ENCODE results near the gene MPG. TPM values are rescaled to one million over a fixed set of nuclear protein-coding genes. Genes with fewer than 3 reads are reported as not detected.

Gene MPG
- total RNA-seq, 2 experiments from 2014 or later = 53.6 to 56.8 TPM

- CTCF ChIA-PET = interaction anchor here (0.9 to 10.6 kb wide), 3 partner anchors 9 to 26 kb away, joined by 3 to 238 read pairs (median 4); partner anchors contain the start of gene RHBDF1
- POLR2A ChIA-PET = no interaction called here
These were observed 14.7 kb downstream of the MPG start for GRCh38 chr16:92431-93339.

GRCh38 chr16:94918-95265 is 16.9 kb downstream of the MPG start:
- POLR2A ChIA-PET = no interaction called here
- CTCF ChIA-PET = interaction anchor here (1.2 to 10.6 kb wide), 4 partner anchors 12 to 101 kb away, joined by 3 to 238 read pairs (median 20); partner anchors contain the start of genes MPG and RHBDF1

- CTCF ChIA-PET = interaction anchor here (0.6 to 10.6 kb wide), 29 partner anchors 10 to 516 kb away, joined by 3 to 238 read pairs (median 5); partner anchors contain the start of genes FAM234A, HBQ1, MPG and POLR3K
- POLR2A ChIA-PET = interaction anchor here (0.8 kb wide), 2 partner anchors 31 to 43 kb away, joined by 3 to 4 read pairs; partner anchors contain the start of genes POLR3K and SNRNP25
These were observed 18.9 kb downstream of the MPG start for GRCh38 chr16:96935-97381.

- CTCF ChIA-PET = interaction anchor here (0.8 to 10.6 kb wide), 11 partner anchors 9 to 441 kb away, joined by 3 to 238 read pairs (median 13); partner anchors contain the start of genes MPG, POLR3K, RHBDF1 and SNRNP25
- POLR2A ChIA-PET = interaction anchor here (0.8 kb wide), 1 partner anchor 44 kb away, joined by 3 read pairs; the partner anchor contains the start of genes POLR3K and SNRNP25
These were observed 19.8 kb downstream of the MPG start for GRCh38 chr16:97822-98221.

- CTCF ChIA-PET = interaction anchor here (0.7 kb wide), 1 partner anchor 41 kb away, joined by 3 read pairs; no protein-coding TSS in a partner anchor
- POLR2A ChIA-PET = no interaction called here
These were observed 23.0 kb downstream of the MPG start for GRCh38 chr16:100989-101388.

- ChIA-PET POLR2A (no interaction called here), CTCF (interaction anchor here (1.3 to 4.9 kb wide), 2 partner anchors 31 to 36 kb away, joined by 3 to 27 read pairs; no protein-coding TSS in a partner anchor)
These were observed 23.6 kb downstream of the MPG start for GRCh38 chr16:101586-101985.

- CTCF ChIA-PET = interaction anchor here (1.3 to 4.9 kb wide), 2 partner anchors 31 to 37 kb away, joined by 3 to 27 read pairs; no protein-coding TSS in a partner anchor
- POLR2A ChIA-PET = no interaction called here
These were observed 24.2 kb downstream of the MPG start for GRCh38 chr16:102060-102855.

- ChIA-PET CTCF (interaction anchor here (1.0 to 4.9 kb wide), 4 partner anchors 8 to 39 kb away, joined by 3 to 27 read pairs (median 6); no protein-coding TSS in a partner anchor), POLR2A (interaction anchor here (0.7 to 1.0 kb wide), 2 partner anchors 35 to 63 kb away, joined by 3 read pairs; no protein-coding TSS in a partner anchor)
These were observed 26.3 kb downstream of the MPG start for GRCh38 chr16:104355-104754.

- ChIA-PET CTCF (interaction anchor here (1.0 to 4.9 kb wide), 4 partner anchors 9 to 40 kb away, joined by 3 to 27 read pairs (median 6); no protein-coding TSS in a partner anchor), POLR2A (interaction anchor here (1.0 kb wide), 1 partner anchor 36 kb away, joined by 3 read pairs; no protein-coding TSS in a partner anchor)
These were observed 26.9 kb downstream of the MPG start for GRCh38 chr16:104928-105327.

- POLR2A ChIA-PET = no interaction called here
- CTCF ChIA-PET = interaction anchor here (1.2 to 4.9 kb wide), 4 partner anchors 8 to 40 kb away, joined by 5 to 28 read pairs (median 18); no protein-coding TSS in a partner anchor
These were observed 27.5 kb downstream of the MPG start for GRCh38 chr16:105521-105920.

- POLR2A ChIA-PET = no interaction called here
- CTCF ChIA-PET = interaction anchor here (0.5 to 3.6 kb wide), 35 partner anchors 8 to 422 kb away, joined by 3 to 28 read pairs (median 4); partner anchors contain the start of genes HBQ1, NPRL3 and RHBDF1
These were observed 28.7 kb downstream of the MPG start for GRCh38 chr16:106623-107324.

- CTCF ChIA-PET = interaction anchor here (1.1 kb wide), 1 partner anchor 15 kb away, joined by 3 read pairs; no protein-coding TSS in a partner anchor
- POLR2A ChIA-PET = no interaction called here
These were observed 34.3 kb downstream of the MPG start for GRCh38 chr16:112153-112840.

GRCh38 chr16:114327-114726 is 36.3 kb downstream of the MPG start:
- POLR2A ChIA-PET = interaction anchor here (0.6 kb wide), 1 partner anchor 13 kb away, joined by 5 read pairs; no protein-coding TSS in a partner anchor
- CTCF ChIA-PET = interaction anchor here (1.6 kb wide), 1 partner anchor 8 kb away, joined by 5 read pairs; no protein-coding TSS in a partner anchor

GRCh38 chr16:116015-116414 is 38.0 kb downstream of the MPG start:
- POLR2A ChIA-PET = no interaction called here

GRCh38 chr16:117379-118365 is 39.6 kb downstream of the MPG start:
- ChIA-PET CTCF (interaction anchor here (0.6 to 2.9 kb wide), 17 partner anchors 10 to 283 kb away, joined by 3 to 13 read pairs (median 4); partner anchors contain the start of genes DECR2, HBQ1 and MPG), POLR2A (no interaction called here)

More at GRCh38 chr16:116015-116414, 38.0 kb downstream of the MPG start:
- CTCF ChIA-PET = interaction anchor here (2.1 to 2.9 kb wide), 2 partner anchors 9 to 19 kb away, joined by 9 to 13 read pairs; no protein-coding TSS in a partner anchor

GRCh38 chr16:118857-119256 is 40.8 kb downstream of the MPG start:
- POLR2A ChIA-PET = no interaction called here
- CTCF ChIA-PET = interaction anchor here (1.0 to 2.9 kb wide), 3 partner anchors 22 to 236 kb away, joined by 4 to 13 read pairs (median 7); no protein-coding TSS in a partner anchor

Measured in activated CD8-positive, alpha-beta memory T cell treated with anti-CD3 and anti-CD28 coated beads for 36 hours (primary cell).